ENCODE measurements around the gene TINAGL1.

Gene TINAGL1

DNA sequence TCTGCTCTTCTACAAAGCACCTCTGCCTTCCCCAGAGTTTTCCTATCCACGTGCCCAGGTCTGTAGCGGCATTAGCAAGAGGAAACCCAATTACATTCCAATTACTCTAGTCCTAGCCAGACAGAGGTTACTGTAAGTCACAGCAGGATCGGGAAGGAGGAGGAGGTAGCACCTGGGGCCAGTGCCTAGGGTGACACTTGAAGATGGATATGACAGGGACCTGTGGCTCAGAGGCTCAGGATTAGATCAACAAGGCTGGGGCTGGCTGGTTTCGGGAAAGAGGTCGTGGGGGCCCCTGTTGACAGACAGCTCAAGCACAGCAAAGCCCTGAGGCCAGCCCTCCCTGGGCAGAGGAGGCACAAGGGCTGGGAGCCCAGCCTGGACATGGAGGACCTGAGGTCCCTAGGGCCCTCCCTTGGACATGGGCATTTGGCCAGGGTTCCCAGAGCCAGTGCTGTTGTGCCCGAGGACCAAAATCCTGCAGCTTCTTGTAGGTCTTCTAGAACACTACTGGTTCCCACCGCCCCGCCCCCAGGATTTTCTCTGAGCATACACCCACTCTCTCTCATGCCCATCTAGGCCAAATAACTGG is 38.2 kb downstream of the TINAGL1 start:
- peak; percentile 58 for DNase-seq

- no peak for DNase-seq
Observed at GRCh38 chr1:31615414-31615813, 39.1 kb downstream of the TINAGL1 start.

DNA sequence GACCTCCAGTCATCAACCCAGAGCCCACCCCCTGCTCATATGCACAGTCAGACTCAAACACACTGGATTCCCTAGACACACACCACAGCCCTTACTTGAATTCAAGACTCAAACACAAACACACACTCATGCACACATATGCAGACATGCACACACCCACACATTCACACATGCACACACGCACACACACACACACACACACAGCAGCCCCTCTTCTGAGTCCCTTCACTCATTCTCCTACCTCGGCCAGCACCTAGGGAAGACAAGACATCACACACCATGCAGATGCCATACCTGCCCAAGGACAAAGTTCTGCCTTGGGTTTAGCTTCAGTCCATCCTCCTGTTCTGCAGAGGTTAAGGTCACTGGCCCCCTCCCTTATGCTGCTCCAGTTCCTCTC is 39.6 kb downstream of the TINAGL1 start:
- DNase-seq, result no peak

DNA sequence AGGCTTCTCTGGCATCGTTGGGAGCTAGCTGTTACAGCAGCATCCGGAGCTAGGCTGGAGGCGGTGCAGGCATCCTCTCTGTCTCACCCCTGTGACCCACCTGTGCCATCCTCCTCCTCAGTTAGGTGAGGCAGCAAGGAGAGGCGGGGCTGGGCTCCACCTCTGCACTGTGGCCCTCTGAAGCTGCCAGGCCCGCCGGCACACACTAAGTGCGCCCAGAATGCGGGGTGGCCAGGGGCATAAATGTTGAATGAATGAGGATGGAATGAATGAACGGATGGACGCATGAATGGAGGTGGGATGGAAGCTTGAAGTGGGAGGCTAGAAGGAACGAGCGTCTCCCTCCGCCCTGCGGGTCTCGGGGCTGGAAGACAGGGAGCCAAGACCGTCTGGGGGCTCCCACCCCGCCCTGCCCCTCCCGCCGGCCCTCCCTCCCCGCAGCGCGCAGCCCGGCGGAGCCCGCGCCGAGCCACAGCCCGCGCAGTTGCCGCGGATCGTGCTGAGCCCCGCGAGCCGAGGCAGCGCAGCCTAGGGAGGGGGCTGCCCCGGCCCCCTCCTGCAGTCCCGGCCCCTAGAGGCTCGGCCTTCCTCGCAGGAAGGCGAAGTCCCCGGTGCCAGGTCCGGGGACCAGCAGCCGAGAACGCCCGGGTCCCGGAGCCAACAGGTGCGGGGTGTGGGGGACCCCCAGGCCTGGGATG is 41.1 kb downstream of the TINAGL1 start, which contains the start of gene HCRTR1:
TSS of gene HCRTR1 (plus strand) at position 472 of the 698 bp plus-strand sequence. CDS start 1,504 bp downstream, outside the sequence.
- DNase-seq, result peak; percentile 50

- DNase-seq, result peak; percentile 79
Observed at GRCh38 chr1:31617916-31618746, 41.8 kb downstream of the TINAGL1 start.

GRCh38 chr1:31618916-31619846 is 42.9 kb downstream of the TINAGL1 start:
- no peak for DNase-seq

- DNase-seq, result no peak
Observed at GRCh38 chr1:31620631-31621497, 44.5 kb downstream of the TINAGL1 start.

GRCh38 chr1:31621498-31621820 is 45.1 kb downstream of the TINAGL1 start:
- no peak for DNase-seq

DNA sequence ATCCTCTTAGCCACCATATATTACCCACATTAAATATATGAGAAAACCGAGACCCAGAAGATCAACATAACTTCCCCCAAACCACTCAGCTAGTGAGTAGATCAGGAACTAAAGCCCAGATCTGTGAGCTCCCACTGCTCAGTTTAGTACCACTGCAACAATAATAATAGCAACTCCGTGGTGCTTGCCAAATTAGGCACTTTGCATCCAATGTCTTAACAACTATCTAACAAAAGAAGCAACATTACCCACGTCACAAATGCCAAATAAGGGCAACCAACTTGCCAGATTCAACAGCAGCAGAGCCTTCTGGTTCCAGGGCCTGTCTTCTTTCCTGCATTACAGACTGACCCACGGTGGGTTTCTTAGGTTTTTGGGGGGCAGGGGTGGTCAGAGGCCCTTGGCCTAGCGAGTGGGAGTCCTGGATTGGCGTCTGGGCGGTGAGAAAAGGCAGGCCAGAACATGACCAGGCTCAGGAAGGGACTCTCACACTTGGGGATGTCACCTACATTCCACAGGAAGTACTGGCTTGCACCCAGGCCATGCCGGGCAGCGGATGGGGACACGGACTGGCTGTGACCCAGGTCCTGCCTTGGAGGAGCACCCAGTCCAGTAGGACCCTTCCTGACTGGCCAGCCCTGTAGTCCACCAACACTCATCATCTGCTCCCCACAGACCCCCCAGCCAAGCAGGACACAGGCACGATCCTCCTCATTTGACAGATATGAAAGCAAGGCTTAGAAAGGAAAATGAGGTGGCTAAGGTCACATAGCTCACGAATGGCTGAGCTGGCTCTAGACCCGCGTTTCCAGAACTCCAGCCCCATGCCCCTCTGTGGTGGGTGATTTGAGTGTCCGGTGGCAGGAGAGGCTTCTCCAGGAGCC is 45.8 kb downstream of the TINAGL1 start:
- DNase-seq, result no peak

GRCh38 chr1:31623365-31623764 is 47.0 kb downstream of the TINAGL1 start:
- DNase-seq, result no peak

- DNase-seq, result no peak
Observed at GRCh38 chr1:31624309-31624708, 48.0 kb downstream of the TINAGL1 start.

- no peak for DNase-seq
Observed at GRCh38 chr1:31624731-31625514, 48.6 kb downstream of the TINAGL1 start.

- peak; percentile 84 for DNase-seq
Observed at GRCh38 chr1:31625561-31626222, 49.4 kb downstream of the TINAGL1 start.

- DNase-seq, result peak; percentile 94
Observed at GRCh38 chr1:31626223-31627207, 50.2 kb downstream of the TINAGL1 start.

- peak; percentile 45 for DNase-seq
Observed at GRCh38 chr1:31627301-31627929, 51.1 kb downstream of the TINAGL1 start.

DNA sequence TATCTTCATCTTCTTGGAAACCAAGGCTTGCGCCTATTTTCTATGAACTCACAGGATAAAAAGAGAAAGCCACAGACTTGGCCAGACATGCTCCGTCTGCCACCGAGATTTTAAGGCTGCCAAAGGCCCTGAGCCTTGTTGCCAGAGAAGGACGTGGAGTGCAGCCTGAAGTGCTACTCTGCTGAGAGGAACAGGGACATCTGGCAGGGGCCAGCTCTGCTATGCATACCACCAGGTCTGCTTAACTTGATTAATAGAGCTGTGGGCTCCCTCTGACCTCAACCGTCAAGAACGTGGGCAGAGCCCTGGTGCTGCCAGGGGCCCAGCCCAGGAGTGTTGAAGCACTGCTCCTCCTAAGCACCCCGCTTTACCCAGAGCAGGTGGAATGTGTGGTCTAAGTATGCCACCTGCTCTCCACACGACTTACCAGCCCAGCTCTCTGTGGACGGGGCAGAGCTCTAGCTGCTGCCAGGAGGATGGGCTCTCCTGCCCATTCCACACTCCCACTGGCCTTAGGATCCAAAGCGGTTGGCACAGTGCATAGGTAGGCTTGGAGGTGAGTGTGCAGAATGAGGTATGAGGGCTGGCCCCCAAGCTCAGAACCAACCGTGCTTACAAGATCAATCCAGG is 51.7 kb downstream of the TINAGL1 start:
- DNase-seq, result peak; percentile 49
